HEK293 (cell line): ENCODE data around the gene STARD10.
A peak's percentile ranks its signal among the peaks of the same experiment; 100 is the strongest.

Experiments used
- CTCF ChIA-PET: fragments of 350-600 bp; formaldehyde crosslinking; extraction: SDS; loops from one replicate; lab custom pipeline; 2021; ENCODE audit warnings: antibody characterized with exemption; lab: Yijun Ruan, JAX
- POLR2A ChIA-PET: fragments of 300-600 bp; formaldehyde crosslinking; extraction: SDS; loops from one replicate; lab custom pipeline; 2020; ENCODE audit warnings: antibody characterized with exemption, inconsistent platforms; lab: Yijun Ruan, JAX
- H3K27ac ChIP-seq: fragments of 200-500 bp; sonication (Bioruptor generic); 2 replicates; pipeline ENCODE4 v1.5.1; 2014; ENCODE audit warnings: low read depth, low read length, control low read depth, inconsistent platforms; ENCODE audit errors: extremely low read depth
- H3K36me3 ChIP-seq, 2 experiments: fragments of 200-500 bp in 1 of 2; sonication (Bioruptor generic) in 1 of 2; 1 replicate in 1 of 2; 2 replicates in 1 of 2; pipeline ENCODE4 v1.5.1; 2014 to 2017; ENCODE audit warnings: inconsistent platforms in 2 of 2, low read length in 2 of 2; ENCODE audit not compliant: control insufficient read depth in 2 of 2, insufficient read depth in 1 of 2
- H3K4me1 ChIP-seq: fragments of 200-500 bp; sonication (Bioruptor generic); 2 replicates; pipeline ENCODE4 v1.5.1; 2014; ENCODE audit warnings: mild to moderate bottlenecking, low read length, inconsistent platforms; ENCODE audit not compliant: control insufficient read depth, insufficient read depth
- H3K4me3 ChIP-seq: 2 replicates; pipeline ENCODE4 v1.5.1; 2011; ENCODE audit warnings: low read depth, mild to moderate bottlenecking, control low read depth, low read length, moderate library complexity
- H3K9me3 ChIP-seq: fragments of 200-500 bp; sonication (Bioruptor generic); 2 replicates; pipeline ENCODE4 v1.5.1; 2014; ENCODE audit warnings: low read depth, low read length, inconsistent platforms; ENCODE audit not compliant: control insufficient read depth, insufficient read depth
- EGR2 ChIP-seq: fragments of 450-650 bp; formaldehyde crosslinking; IDR thresholded peaks from 2 replicates; pipeline ENCODE4 v1.5.1; 2016; ENCODE audit warnings: low read depth, missing biosample characterization, missing genetic modification characterization
- GLI4 ChIP-seq: fragments of 450-650 bp; formaldehyde crosslinking; IDR thresholded peaks from 2 replicates; pipeline ENCODE4 v1.5.1; 2016; ENCODE audit warnings: missing biosample characterization, missing genetic modification characterization
- MEIS1 ChIP-seq: sonication (generic); formaldehyde crosslinking; IDR thresholded peaks from 2 replicates; pipeline ENCODE4 v1.8.1; 2022; ENCODE audit warnings: missing genetic modification reagents, mild to moderate bottlenecking, borderline replicate concordance
- MZF1 ChIP-seq: fragments of 450-650 bp; formaldehyde crosslinking; IDR thresholded peaks from 2 replicates; pipeline ENCODE4 v1.5.1; 2017; ENCODE audit warnings: missing biosample characterization, missing genetic modification characterization, borderline replicate concordance
- PRDM1 ChIP-seq: fragments of 450-650 bp; formaldehyde crosslinking; IDR thresholded peaks from 2 replicates; pipeline ENCODE4; 2016; ENCODE audit warnings: missing biosample characterization, missing genetic modification characterization
- REPIN1 ChIP-seq: fragments of 450-650 bp; formaldehyde crosslinking; IDR thresholded peaks from 2 replicates; pipeline ENCODE4 v1.5.1; 2017; ENCODE audit warnings: missing biosample characterization, missing genetic modification characterization, low read depth
- SP3 ChIP-seq: fragments of 450-650 bp; formaldehyde crosslinking; IDR thresholded peaks from 2 replicates; pipeline ENCODE4 v1.5.1; 2016; ENCODE audit warnings: missing biosample characterization, missing genetic modification characterization
- TCF7L2 ChIP-seq: IDR thresholded peaks from 2 replicates; pipeline ENCODE4 v1.6.1; 2011; ENCODE audit warnings: low read depth, mild to moderate bottlenecking, inconsistent platforms, low read length, moderate library complexity, borderline replicate concordance
- TRIM28 ChIP-seq: IDR thresholded peaks from 2 replicates; pipeline ENCODE4 v1.6.1; 2011; ENCODE audit warnings: low read length, control low read depth, borderline replicate concordance
- WT1 ChIP-seq: fragments of 450-650 bp; formaldehyde crosslinking; IDR thresholded peaks from 2 replicates; pipeline ENCODE4 v1.5.1; 2016; ENCODE audit warnings: missing biosample characterization, missing genetic modification characterization
- ZBTB1 ChIP-seq: fragments of 450-650 bp; formaldehyde crosslinking; IDR thresholded peaks from 2 replicates; pipeline ENCODE4 v1.5.1; 2016; ENCODE audit warnings: missing biosample characterization, missing genetic modification characterization
- ZFP37 ChIP-seq: fragments of 450-650 bp; formaldehyde crosslinking; IDR thresholded peaks from 2 replicates; pipeline ENCODE4 v1.5.1; 2016; ENCODE audit warnings: missing biosample characterization, missing genetic modification characterization
- ZNF155 ChIP-seq: fragments of 450-650 bp; formaldehyde crosslinking; IDR thresholded peaks from 2 replicates; pipeline ENCODE4 v1.5.1; 2016; ENCODE audit warnings: missing biosample characterization, missing genetic modification characterization
- ZNF23 ChIP-seq: fragments of 450-650 bp; formaldehyde crosslinking; IDR thresholded peaks from 2 replicates; pipeline ENCODE4 v1.5.1; 2016; ENCODE audit warnings: missing biosample characterization, missing genetic modification characterization, borderline replicate concordance
- ZNF302 ChIP-seq: fragments of 450-650 bp; formaldehyde crosslinking; IDR thresholded peaks from 2 replicates; pipeline ENCODE4 v1.5.1; 2016; ENCODE audit warnings: missing biosample characterization, missing genetic modification characterization, low read depth
- ZNF324 ChIP-seq: fragments of 450-650 bp; formaldehyde crosslinking; IDR thresholded peaks from 2 replicates; pipeline ENCODE4 v1.5.1; 2016; ENCODE audit warnings: missing biosample characterization, missing genetic modification characterization
- ZNF350 ChIP-seq: fragments of 450-650 bp; formaldehyde crosslinking; IDR thresholded peaks from 2 replicates; pipeline ENCODE4 v1.5.0; 2017; ENCODE audit warnings: missing biosample characterization, mild to moderate bottlenecking, missing genetic modification characterization
- ZNF530 ChIP-seq: fragments of 450-650 bp; formaldehyde crosslinking; IDR thresholded peaks from 2 replicates; pipeline ENCODE4 v1.5.1; 2016; ENCODE audit warnings: low read depth, missing biosample characterization, missing genetic modification characterization
- ZNF549 ChIP-seq: fragments of 450-650 bp; IDR thresholded peaks from 2 replicates; pipeline ENCODE4 v1.5.1; 2018; ENCODE audit warnings: missing biosample characterization, missing genetic modification characterization, mild to moderate bottlenecking, inconsistent platforms, moderate library complexity
- ZNF596 ChIP-seq: fragments of 450-650 bp; IDR thresholded peaks from 2 replicates; pipeline ENCODE4 v1.5.0; 2018; ENCODE audit warnings: missing biosample characterization, mild to moderate bottlenecking, missing genetic modification characterization, moderate library complexity
- ZNF621 ChIP-seq: fragments of 450-650 bp; formaldehyde crosslinking; IDR thresholded peaks from 2 replicates; pipeline ENCODE4 v1.5.1; 2017; ENCODE audit warnings: missing biosample characterization, missing genetic modification characterization
- ZNF624 ChIP-seq: fragments of 450-650 bp; formaldehyde crosslinking; IDR thresholded peaks from 2 replicates; pipeline ENCODE4 v1.5.1; 2017; ENCODE audit warnings: missing biosample characterization, missing genetic modification characterization
- ZNF626 ChIP-seq: fragments of 450-650 bp; sonication (Bioruptor Pico); formaldehyde crosslinking; IDR thresholded peaks from 2 replicates; pipeline ENCODE4 v1.5.1; 2018; ENCODE audit warnings: missing biosample characterization, missing genetic modification characterization, inconsistent platforms
- ZNF792 ChIP-seq: fragments of 450-650 bp; formaldehyde crosslinking; IDR thresholded peaks from 2 replicates; pipeline ENCODE4 v1.5.1; 2016; ENCODE audit warnings: missing biosample characterization, missing genetic modification characterization
- TF ChIP-seq, protein P1 (sequence below): fragments of 450-650 bp; formaldehyde crosslinking; IDR thresholded peaks from 2 replicates; pipeline ENCODE4 v1.5.1; 2016; ENCODE audit warnings: missing biosample characterization, missing genetic modification characterization
- TF ChIP-seq, protein P2 (sequence below): fragments of 450-650 bp; formaldehyde crosslinking; IDR thresholded peaks from 2 replicates; pipeline ENCODE4 v1.5.1; 2016; ENCODE audit warnings: missing biosample characterization, missing genetic modification characterization
- TF ChIP-seq, protein P3 (sequence below): fragments of 450-650 bp; formaldehyde crosslinking; IDR thresholded peaks from 2 replicates; pipeline ENCODE4 v1.5.0; 2017; ENCODE audit warnings: missing biosample characterization, missing genetic modification characterization, borderline replicate concordance

The STARD10 gene

DNA sequence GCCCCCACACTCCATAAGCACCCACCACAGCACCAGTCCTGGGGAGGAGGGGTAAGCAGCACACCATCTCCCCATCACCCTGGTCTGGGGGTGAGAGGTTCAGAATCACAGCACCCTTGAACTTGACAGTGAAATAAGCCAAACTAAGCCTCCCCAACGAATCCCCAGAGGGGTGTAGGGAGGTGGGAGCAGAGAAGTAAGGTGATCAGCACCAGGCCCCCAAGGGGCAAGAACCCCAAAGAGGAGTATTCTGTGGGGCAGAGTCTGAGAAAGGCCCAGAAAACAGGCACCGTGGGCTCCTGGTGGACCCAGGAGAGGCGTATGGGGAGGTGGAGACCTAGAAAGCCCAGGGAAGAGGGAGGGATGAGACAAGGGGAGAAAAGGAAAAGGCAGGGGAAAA is 72.6 kb downstream of the STARD10 start:
- no peaks in the 10 kb centered on the region for H3K9me3 ChIP-seq
- H3K4me3 ChIP-seq = peak overlapping the region; percentile 62
- peak overlapping the region; percentile 78 for H3K27ac ChIP-seq
- POLR2A ChIA-PET = interaction anchor here (1.8 kb wide), 1 partner anchor 73 kb away, joined by 6 read pairs; the partner anchor contains the start of gene STARD10
- peaks cover 5% of the 10 kb centered on the region; the same call in 1 of the 2 replicates for H3K4me1 ChIP-seq
- CTCF ChIA-PET = interaction anchor here (0.6 kb wide), 1 partner anchor 100 kb away, joined by 3 read pairs; no protein-coding TSS in a partner anchor
- H3K36me3 ChIP-seq = peaks cover 0 to 52% of the 10 kb centered on the region in 2 experiments; a peak in 1 of 3 replicates
- TF ChIP-seq PRDM1 (peak; percentile 71), ZBTB1 (tag by site-specific recombination) (no peak)

DNA sequence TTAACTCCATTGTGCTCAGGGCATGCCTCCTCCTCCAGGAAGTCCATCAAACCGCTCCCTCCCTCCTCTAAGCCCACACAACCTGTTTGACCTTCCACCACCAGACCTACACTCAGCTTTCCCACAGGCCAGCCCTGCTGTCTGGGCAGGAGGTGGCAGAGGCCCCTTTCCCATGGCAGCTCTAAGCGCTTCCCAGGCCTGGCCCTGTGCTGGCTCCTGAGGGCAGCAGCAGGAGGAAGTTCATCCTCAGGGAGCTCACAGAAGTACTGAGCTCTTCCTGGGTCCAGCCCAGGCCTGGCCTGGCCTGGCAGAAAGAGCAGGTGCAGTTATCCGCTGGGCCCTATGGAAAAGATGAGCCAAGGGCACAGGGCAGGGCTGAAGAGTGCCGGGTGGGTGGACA is 73.1 kb downstream of the STARD10 start:
- Histone ChIP-seq H3K36me3 (peaks cover 0 to 51% of the 10 kb centered on the region in 2 experiments; a peak in 1 of 3 replicates), H3K27ac (peak overlapping the region; percentile 78; the same call in 1 of the 2 replicates), H3K9me3 (no peaks in the 10 kb centered on the region), H3K4me3 (peak overlapping the region; percentile 62), H3K4me1 (peaks cover 5% of the 10 kb centered on the region; the same call in 1 of the 2 replicates)
- POLR2A ChIA-PET = no interaction called here
- CTCF ChIA-PET = no interaction called here
- TF ChIP-seq ZNF530 (tag by site-specific recombination) (no peak), REPIN1 (tag by site-specific recombination) (no peak), ZNF792 (no peak), ZNF549 (no peak), ZNF626 (tag by site-specific recombination) (no peak), ZNF23 (no peak), ZNF350 (tag by site-specific recombination) (no peak)

DNA sequence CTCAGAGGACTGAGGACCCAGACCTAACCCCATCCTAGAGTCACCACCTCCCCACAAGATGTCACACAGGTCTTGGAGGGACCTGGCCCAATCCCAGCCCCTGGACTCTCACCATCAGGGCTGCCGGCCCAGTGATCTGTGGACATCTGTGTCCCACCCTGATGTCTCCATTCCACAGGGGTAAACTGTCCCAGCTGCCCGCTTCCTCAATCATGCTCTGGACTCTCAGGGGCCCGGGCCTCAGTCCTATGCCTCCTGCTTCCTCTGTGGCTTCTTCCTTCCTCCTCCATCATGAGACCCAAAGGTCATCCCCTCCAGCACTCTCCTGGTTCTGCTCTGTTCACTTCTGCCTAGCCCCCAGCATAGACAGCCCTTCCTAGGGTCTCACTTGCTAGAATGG is 73.8 kb downstream of the STARD10 start:
- ChIA-PET CTCF (interaction anchor here (0.6 kb wide), 1 partner anchor 83 kb away, joined by 3 read pairs; no protein-coding TSS in a partner anchor), POLR2A (no interaction called here)
- TF ChIP-seq ZNF324 (tag by site-specific recombination) (no peak), ZNF302 (tag by site-specific recombination) (no peak), ZFP37 (tag by site-specific recombination) (no peak), ZNF596 (tag by site-specific recombination) (no peak), ZNF626 (tag by site-specific recombination) (no peak), SP3 (tag by site-specific recombination) (no peak), ZNF621 (tag by site-specific recombination) (no peak), PRDM1 (no peak), EGR2 (no peak), ZNF155 (tag by site-specific recombination) (no peak), GLI4 (tag by site-specific recombination) (no peak), MEIS1 (CRISPR knock-in tag) (no peak), TRIM28 (no peak), ZNF624 (tag by site-specific recombination) (no peak), MZF1 (tag by site-specific recombination) (no peak), WT1 (tag by site-specific recombination) (no peak), TCF7L2 (no peak)
- TF ChIP-seq, protein P1, sequence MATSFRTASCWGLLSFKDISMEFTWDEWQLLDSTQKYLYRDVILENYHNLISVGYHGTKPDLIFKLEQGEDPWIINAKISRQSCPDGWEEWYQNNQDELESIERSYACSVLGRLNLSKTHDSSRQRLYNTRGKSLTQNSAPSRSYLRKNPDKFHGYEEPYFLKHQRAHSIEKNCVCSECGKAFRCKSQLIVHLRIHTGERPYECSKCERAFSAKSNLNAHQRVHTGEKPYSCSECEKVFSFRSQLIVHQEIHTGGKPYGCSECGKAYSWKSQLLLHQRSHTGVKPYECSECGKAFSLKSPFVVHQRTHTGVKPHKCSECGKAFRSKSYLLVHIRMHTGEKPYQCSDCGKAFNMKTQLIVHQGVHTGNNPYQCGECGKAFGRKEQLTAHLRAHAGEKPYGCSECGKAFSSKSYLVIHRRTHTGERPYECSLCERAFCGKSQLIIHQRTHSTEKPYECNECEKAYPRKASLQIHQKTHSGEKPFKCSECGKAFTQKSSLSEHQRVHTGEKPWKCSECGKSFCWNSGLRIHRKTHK (tag by site-specific recombination) = no peak
- TF ChIP-seq, protein P2, sequence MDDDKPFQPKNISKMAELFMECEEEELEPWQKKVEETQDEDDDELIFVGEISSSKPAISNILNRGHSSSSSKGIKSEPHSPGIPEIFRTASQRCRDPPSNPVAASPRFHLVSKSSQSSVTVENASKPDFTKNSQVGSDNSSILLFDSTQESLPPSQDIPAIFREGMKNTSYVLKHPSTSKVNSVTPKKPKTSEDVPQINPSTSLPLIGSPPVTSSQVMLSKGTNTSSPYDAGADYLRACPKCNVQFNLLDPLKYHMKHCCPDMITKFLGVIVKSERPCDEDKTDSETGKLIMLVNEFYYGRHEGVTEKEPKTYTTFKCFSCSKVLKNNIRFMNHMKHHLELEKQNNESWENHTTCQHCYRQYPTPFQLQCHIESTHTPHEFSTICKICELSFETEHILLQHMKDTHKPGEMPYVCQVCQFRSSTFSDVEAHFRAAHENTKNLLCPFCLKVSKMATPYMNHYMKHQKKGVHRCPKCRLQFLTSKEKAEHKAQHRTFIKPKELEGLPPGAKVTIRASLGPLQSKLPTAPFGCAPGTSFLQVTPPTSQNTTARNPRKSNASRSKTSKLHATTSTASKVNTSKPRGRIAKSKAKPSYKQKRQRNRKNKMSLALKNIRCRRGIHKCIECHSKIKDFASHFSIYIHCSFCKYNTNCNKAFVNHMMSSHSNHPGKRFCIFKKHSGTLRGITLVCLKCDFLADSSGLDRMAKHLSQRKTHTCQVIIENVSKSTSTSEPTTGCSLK (tag by site-specific recombination) = no peak
- TF ChIP-seq, protein P3, sequence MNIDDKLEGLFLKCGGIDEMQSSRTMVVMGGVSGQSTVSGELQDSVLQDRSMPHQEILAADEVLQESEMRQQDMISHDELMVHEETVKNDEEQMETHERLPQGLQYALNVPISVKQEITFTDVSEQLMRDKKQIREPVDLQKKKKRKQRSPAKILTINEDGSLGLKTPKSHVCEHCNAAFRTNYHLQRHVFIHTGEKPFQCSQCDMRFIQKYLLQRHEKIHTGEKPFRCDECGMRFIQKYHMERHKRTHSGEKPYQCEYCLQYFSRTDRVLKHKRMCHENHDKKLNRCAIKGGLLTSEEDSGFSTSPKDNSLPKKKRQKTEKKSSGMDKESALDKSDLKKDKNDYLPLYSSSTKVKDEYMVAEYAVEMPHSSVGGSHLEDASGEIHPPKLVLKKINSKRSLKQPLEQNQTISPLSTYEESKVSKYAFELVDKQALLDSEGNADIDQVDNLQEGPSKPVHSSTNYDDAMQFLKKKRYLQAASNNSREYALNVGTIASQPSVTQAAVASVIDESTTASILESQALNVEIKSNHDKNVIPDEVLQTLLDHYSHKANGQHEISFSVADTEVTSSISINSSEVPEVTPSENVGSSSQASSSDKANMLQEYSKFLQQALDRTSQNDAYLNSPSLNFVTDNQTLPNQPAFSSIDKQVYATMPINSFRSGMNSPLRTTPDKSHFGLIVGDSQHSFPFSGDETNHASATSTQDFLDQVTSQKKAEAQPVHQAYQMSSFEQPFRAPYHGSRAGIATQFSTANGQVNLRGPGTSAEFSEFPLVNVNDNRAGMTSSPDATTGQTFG (tag by site-specific recombination) = no peak
- Histone ChIP-seq H3K4me1 (peaks cover 5% of the 10 kb centered on the region; the same call in 1 of the 2 replicates), H3K27ac (no peak overlapping the region), H3K36me3 (peaks cover 0 to 54% of the 10 kb centered on the region in 2 experiments; a peak in 1 of 3 replicates), H3K9me3 (no peaks in the 10 kb centered on the region), H3K4me3 (no peak overlapping the region)
